Measurements from ENCODE around the gene RFPL3. TPM values are rescaled to one million over a fixed set of nuclear protein-coding genes. Genes with fewer than 3 reads are reported as not detected.

Gene RFPL3
- total RNA-seq, 3 donors from 2014 or later = not detected

GRCh38 chr22:32312748-32313147 is 44.9 kb upstream of the RFPL3 start:
- TF ChIP-seq CTCF (IDR thresholded peaks at IDR 0.05) = no peak
- no peaks in the 10 kb centered on the region for H3K36me3 ChIP-seq (ENCODE audit: low read depth)
- H3K4me1 ChIP-seq (ENCODE audit: low read depth) = no peaks in the 10 kb centered on the region
- intact Hi-C loops (cut with DNase I, micrococcal nuclease) = no loop called here
- DNase-seq = no peak
- no peak for ATAC-seq
- no peaks in the 10 kb centered on the region for H3K9me3 ChIP-seq
- no peak overlapping the region for H3K4me3 ChIP-seq

GRCh38 chr22:32313532-32313931 is 44.1 kb upstream of the RFPL3 start:
- ATAC-seq = no peak
- no peaks in the 10 kb centered on the region for H3K9me3 ChIP-seq
- H3K4me1 ChIP-seq (ENCODE audit: low read depth) = no peaks in the 10 kb centered on the region
- H3K4me3 ChIP-seq = no peak overlapping the region
- no peaks in the 10 kb centered on the region for H3K36me3 ChIP-seq (ENCODE audit: low read depth)
- no peak for DNase-seq
- intact Hi-C loops (cut with DNase I, micrococcal nuclease) = no loop called here
- no peak for TF ChIP-seq CTCF (IDR thresholded peaks at IDR 0.05)

- Histone ChIP-seq H3K36me3 (ENCODE audit: low read depth) (no peaks in the 10 kb centered on the region), H3K4me1 (ENCODE audit: low read depth) (no peaks in the 10 kb centered on the region), H3K9me3 (no peaks in the 10 kb centered on the region), H3K4me3 (no peak overlapping the region)
- intact Hi-C loops (cut with DNase I, micrococcal nuclease) = no loop called here
- ATAC-seq = no peak
- no peak for TF ChIP-seq CTCF (IDR thresholded peaks at IDR 0.05)
- DNase-seq = no peak
Observed at GRCh38 chr22:32317524-32317923, 40.1 kb upstream of the RFPL3 start.

- Histone ChIP-seq H3K9me3 (no peaks in the 10 kb centered on the region), H3K4me3 (no peak overlapping the region), H3K4me1 (ENCODE audit: low read depth) (no peaks in the 10 kb centered on the region), H3K36me3 (ENCODE audit: low read depth) (no peaks in the 10 kb centered on the region)
- no peak for TF ChIP-seq CTCF (IDR thresholded peaks at IDR 0.05)
- DNase-seq (no peak), ATAC-seq (no peak)
- intact Hi-C loops (cut with DNase I, micrococcal nuclease) = no loop called here
Observed at GRCh38 chr22:32318361-32318760, 39.3 kb upstream of the RFPL3 start.

GRCh38 chr22:32319861-32320406 is 37.7 kb upstream of the RFPL3 start:
- Histone ChIP-seq H3K9me3 (no peaks in the 10 kb centered on the region), H3K4me3 (no peak overlapping the region), H3K36me3 (ENCODE audit: low read depth) (no peaks in the 10 kb centered on the region), H3K4me1 (ENCODE audit: low read depth) (no peaks in the 10 kb centered on the region)
- DNase-seq (no peak), ATAC-seq (no peak)
- no peak for TF ChIP-seq CTCF (IDR thresholded peaks at IDR 0.05)
- intact Hi-C loops (cut with DNase I, micrococcal nuclease) = no loop called here

- Histone ChIP-seq H3K9me3 (no peaks in the 10 kb centered on the region), H3K36me3 (ENCODE audit: low read depth) (no peaks in the 10 kb centered on the region), H3K4me1 (ENCODE audit: low read depth) (no peaks in the 10 kb centered on the region), H3K4me3 (no peak overlapping the region)
- intact Hi-C loops (cut with DNase I, micrococcal nuclease) = no loop called here
- DNase-seq (no peak), ATAC-seq (no peak)
- no peak for TF ChIP-seq CTCF (IDR thresholded peaks at IDR 0.05)
Observed at GRCh38 chr22:32322986-32323385, 34.7 kb upstream of the RFPL3 start.
